DMS153 treated with DMSO at 0.1 percent for 48 hours (cell line): ENCODE data around the gene RHEX.
"Not testable (repeated sequence)": the region's sequence is repeated elsewhere in the genome, so short reads cannot be mapped to it uniquely, and the experiment has no call there.

Source experiments
- DNase-seq: peaks from one replicate; lab custom pipeline; 2025; ENCODE audit not compliant: unreplicated experiment; lab: John Stamatoyannopoulos, UW

RHEX gene

GRCh38 chr1:206058927-206059292 lies 5.9 kb downstream of the RHEX start:
- no peak for DNase-seq

- no peak for DNase-seq
Observed at GRCh38 chr1:206059355-206059915, 6.5 kb downstream of the RHEX start.

- no peak for DNase-seq
Observed at GRCh38 chr1:206060844-206061243, 7.9 kb downstream of the RHEX start.

- DNase-seq, result no peak
Observed at GRCh38 chr1:206062464-206062863, 9.5 kb downstream of the RHEX start.

- not testable (repeated sequence) for DNase-seq
Observed at GRCh38 chr1:206064001-206064400, 11.0 kb downstream of the RHEX start.

GRCh38 chr1:206064501-206064900 lies 11.5 kb downstream of the RHEX start:
- DNase-seq, result not testable (repeated sequence)

- DNase-seq, result no peak
Observed at GRCh38 chr1:206065547-206066145, 12.7 kb downstream of the RHEX start.

- DNase-seq, result no peak
Observed at GRCh38 chr1:206066479-206067171, 13.7 kb downstream of the RHEX start.

GRCh38 chr1:206067486-206068227 lies 14.7 kb downstream of the RHEX start:
- DNase-seq, result no peak

- no peak for DNase-seq
Observed at GRCh38 chr1:206068314-206068713, 15.3 kb downstream of the RHEX start.

- DNase-seq, result no peak
Observed at GRCh38 chr1:206070627-206071304, 17.8 kb downstream of the RHEX start.

- no peak for DNase-seq
Observed at GRCh38 chr1:206074839-206075238, 21.9 kb downstream of the RHEX start.

- no peak for DNase-seq
Observed at GRCh38 chr1:206075786-206076755, 23.1 kb downstream of the RHEX start.

- DNase-seq, result no peak
Observed at GRCh38 chr1:206079135-206079534, 26.2 kb downstream of the RHEX start.

- DNase-seq, result no peak
Observed at GRCh38 chr1:206080026-206080820, 27.2 kb downstream of the RHEX start.

GRCh38 chr1:206081856-206082255 lies 28.9 kb downstream of the RHEX start:
- no peak for DNase-seq

- no peak for DNase-seq
Observed at GRCh38 chr1:206082831-206083695, 30.1 kb downstream of the RHEX start.

- no peak for DNase-seq
Observed at GRCh38 chr1:206083750-206084149, 30.8 kb downstream of the RHEX start.
